HepG2 (cell line): Measurements from ENCODE around the gene IFNB1. TPM values are rescaled to one million over a fixed set of nuclear protein-coding genes. Genes with fewer than 3 reads are reported as not detected.

ENCODE experiments used
- ATAC-seq: fragments of 200-7000 bp; cut with Tn5 transposase; 3 replicates; pipeline ENCODE4 v1.9.1; 2020; ENCODE audit warnings: mild to moderate bottlenecking, moderate library complexity
- Bru-seq: library from RNA; stranded (reverse); fragments of 400-500 nt; gene quantifications from one replicate; lab custom pipeline; 2021; lab: Mats Ljungman, UMichigan
- BruChase-seq, 2 experiments: library from RNA; stranded (reverse); fragments of 400-500 nt; gene quantifications; one replicate each; lab custom pipeline; 2021; lab: Mats Ljungman, UMichigan
- BruUV-seq: library from RNA; stranded (reverse); fragments of 400-500 nt; replicated peaks from 2 replicates; lab custom pipeline; 2021; lab: Mats Ljungman, UMichigan
- CTCF ChIA-PET: fragments of 300-600 bp; formaldehyde crosslinking; extraction: SDS; loops from one replicate; lab custom pipeline; 2021; ENCODE audit warnings: low total read pairs, inconsistent platforms, low intra/inter-chr PET ratio; lab: Yijun Ruan, JAX
- POLR2A ChIA-PET: fragments of 350-600 bp; sonication (Branson Sonifier 250); formaldehyde crosslinking; loops from one replicate; lab custom pipeline; 2020; ENCODE audit warnings: antibody characterized with exemption, inconsistent platforms; lab: Yijun Ruan, JAX
- DNase-seq: peaks from one replicate; pipeline ENCODE4 v3.0.0-alpha.2; 2015; ENCODE audit warnings: low spot score
- FAIRE-seq: peaks from 3 replicates; lab custom pipeline; 2011; peaks lifted over from hg19 to GRCh38; lab: Jason Lieb, UNC
- H2AFZ ChIP-seq: one replicate; pipeline ENCODE4 v1.6.1; 2011; ENCODE audit warnings: low read length, inconsistent platforms
- H3K27ac ChIP-seq: fragments of 300-600 bp; 3 replicates; pipeline ENCODE4 v1.8.0; 2011; ENCODE audit warnings: mixed run types, mild to moderate bottlenecking, mixed read lengths, low read length, inconsistent platforms; ENCODE audit not compliant: insufficient read depth; ENCODE audit errors: extremely low read length
- H3K27me3 ChIP-seq, 2 experiments: fragments of 200-600 bp in 1 of 2; 2 replicates in 1 of 2; 3 replicates in 1 of 2; pipeline versions ENCODE4 v1.6.0 to v1.8.0; 2011; ENCODE audit warnings: low read length in 2 of 2, mild to moderate bottlenecking in 2 of 2, moderate library complexity in 2 of 2, inconsistent platforms in 1 of 2; ENCODE audit not compliant: insufficient read depth in 2 of 2, control insufficient read depth in 1 of 2
- H3K36me3 ChIP-seq, 2 experiments: fragments of 200-600 bp in 1 of 2; replicated peaks in 1 of 2; 2 replicates in 1 of 2; 3 replicates in 1 of 2; pipeline versions ENCODE4 v1.5.1 to v1.8.0; 2011; ENCODE audit warnings: low read length in 2 of 2, inconsistent platforms in 1 of 2; ENCODE audit not compliant: insufficient read depth in 2 of 2, control insufficient read depth in 1 of 2
- H3K4me1 ChIP-seq: 2 replicates; pipeline ENCODE4 v1.5.1; 2012; ENCODE audit warnings: low read length, inconsistent platforms; ENCODE audit not compliant: insufficient read depth
- H3K4me2 ChIP-seq: 2 replicates; pipeline ENCODE4 v1.6.0; 2011; ENCODE audit warnings: low read depth, low read length, inconsistent platforms
- H3K4me3 ChIP-seq, 3 experiments: fragments of 200-600 bp in 1 of 3; sonication (generic), shearing (Covaris generic) in 1 of 3; replicated peaks in 1 of 3; 2 replicates each; pipeline ENCODE4 v1.5.1; 2011 to 2016; ENCODE audit warnings: low read length in 3 of 3, inconsistent platforms in 2 of 3, low read depth in 2 of 3, mild to moderate bottlenecking in 2 of 3, control low read depth in 1 of 3, mixed read lengths in 1 of 3; ENCODE audit not compliant: insufficient read depth in 1 of 3
- H3K79me2 ChIP-seq: one replicate; pipeline ENCODE4 v1.6.1; 2011; ENCODE audit warnings: low read length, inconsistent platforms; ENCODE audit not compliant: insufficient read depth
- H3K9ac ChIP-seq: 2 replicates; pipeline ENCODE4 v1.6.0; 2011; ENCODE audit warnings: mild to moderate bottlenecking, low read depth, low read length, inconsistent platforms; ENCODE audit not compliant: insufficient read depth
- H3K9me3 ChIP-seq: 2 replicates; pipeline ENCODE4 v1.5.1; 2012; ENCODE audit warnings: mild to moderate bottlenecking, low read length
- H4K20me1 ChIP-seq: 2 replicates; pipeline ENCODE4 v1.6.0; 2011; ENCODE audit warnings: inconsistent platforms, mild to moderate bottlenecking, low read length, moderate library complexity; ENCODE audit not compliant: insufficient read depth
- CSRNP1 ChIP-seq: sonication (generic); formaldehyde crosslinking; IDR thresholded peaks from 2 replicates; pipeline ENCODE4 v1.8.1; 2023; ENCODE audit warnings: mild to moderate bottlenecking, missing genetic modification reagents
- CSRNP2 ChIP-seq: sonication (generic); formaldehyde crosslinking; conservative IDR thresholded peaks from 2 replicates; pipeline ENCODE4 v1.8.0; 2022; ENCODE audit warnings: low read depth, missing genetic modification reagents
- DNMT3B ChIP-seq: conservative IDR thresholded peaks from 2 replicates; pipeline ENCODE4 v1.6.1; 2016; ENCODE audit warnings: missing biosample characterization, control low read depth
- ELF1 ChIP-seq: sonication (generic); formaldehyde crosslinking; IDR thresholded peaks from 2 replicates; pipeline ENCODE4 v1.4.0; 2020; ENCODE audit warnings: missing genetic modification reagents
- ESRRA ChIP-seq: sonication (generic); formaldehyde crosslinking; IDR thresholded peaks from 2 replicates; pipeline ENCODE4 v1.5.1; 2020; ENCODE audit warnings: mild to moderate bottlenecking, low read depth, missing genetic modification reagents
- FOXK2 ChIP-seq: fragments of 450-650 bp; IDR thresholded peaks from 2 replicates; pipeline ENCODE4 v1.6.1; 2016
- MIER2 ChIP-seq: IDR thresholded peaks from 2 replicates; pipeline ENCODE4 v1.6.1; 2016; ENCODE audit warnings: missing biosample characterization, missing genetic modification reagents
- MTA1 ChIP-seq: sonication (generic); formaldehyde crosslinking; IDR thresholded peaks from 2 replicates; pipeline ENCODE4 v1.4.0; 2020; ENCODE audit warnings: missing genetic modification reagents, mild to moderate bottlenecking, borderline replicate concordance
- NFATC3 ChIP-seq: sonication (generic); formaldehyde crosslinking; IDR thresholded peaks from 2 replicates; pipeline ENCODE4 v1.5.1; 2020; ENCODE audit warnings: mild to moderate bottlenecking, missing genetic modification reagents
- NFIC ChIP-seq: IDR thresholded peaks from 2 replicates; pipeline ENCODE4 v1.6.1; 2012; ENCODE audit warnings: mild to moderate bottlenecking, low read length, inconsistent platforms
- SAFB2 ChIP-seq: sonication (generic); formaldehyde crosslinking; IDR thresholded peaks from 2 replicates; pipeline ENCODE4 v1.5.1; 2020; ENCODE audit warnings: missing genetic modification reagents, low read depth, mild to moderate bottlenecking, borderline replicate concordance
- TOE1 ChIP-seq: sonication (generic); formaldehyde crosslinking; IDR thresholded peaks from 2 replicates; pipeline ENCODE4 v1.4.0; 2020; ENCODE audit warnings: mild to moderate bottlenecking, missing genetic modification reagents
- ZBTB42 ChIP-seq: sonication (generic); formaldehyde crosslinking; IDR thresholded peaks from 2 replicates; pipeline ENCODE4 v1.5.0; 2020; ENCODE audit warnings: mild to moderate bottlenecking, missing genetic modification reagents
- ZKSCAN5 ChIP-seq: sonication (generic); formaldehyde crosslinking; IDR thresholded peaks from 2 replicates; pipeline ENCODE4 v1.5.1; 2020; ENCODE audit warnings: mild to moderate bottlenecking, missing genetic modification reagents
- ZNF143 ChIP-seq: sonication (generic); formaldehyde crosslinking; IDR thresholded peaks from 2 replicates; pipeline ENCODE4 v1.4.0; 2020; ENCODE audit warnings: missing genetic modification reagents
- ZNF274 ChIP-seq: sonication (generic); formaldehyde crosslinking; IDR thresholded peaks from 2 replicates; pipeline ENCODE4 v1.5.1; 2020; ENCODE audit warnings: mild to moderate bottlenecking, missing genetic modification reagents
- ZNF501 ChIP-seq: sonication (generic); formaldehyde crosslinking; IDR thresholded peaks from 2 replicates; pipeline ENCODE4 v1.5.1; 2020; ENCODE audit warnings: mild to moderate bottlenecking, moderate library complexity, missing genetic modification reagents
- ZNF782 ChIP-seq: sonication (generic); formaldehyde crosslinking; IDR thresholded peaks from 2 replicates; pipeline ENCODE4 v1.4.0; 2020; ENCODE audit warnings: missing genetic modification reagents, mild to moderate bottlenecking, borderline replicate concordance
- ZNF850 ChIP-seq: sonication (generic); formaldehyde crosslinking; conservative IDR thresholded peaks from 2 replicates; pipeline ENCODE4 v1.9.0; 2021; ENCODE audit warnings: mild to moderate bottlenecking, missing genetic modification reagents
- WGBS: methylation state at CpG from one replicate; pipeline ENCODE4 v1.1.6; 2017; ENCODE audit warnings: low lambda C conversion rate; 5-methylcytosine and 5-hydroxymethylcytosine counted together
- in situ Hi-C: cut with HindIII; loops from 2 replicates; pipeline ENCODE4 v1.10.0; 2017; ENCODE audit warnings: low pct_unique_long_range_greater_than_20kb; ENCODE audit not compliant: extremely low pct_ligation_motif_present
- intact Hi-C: fragments of 100-400 bp; cut with micrococcal nuclease; formaldehyde crosslinking; loops from one replicate; pipeline ENCODE4 v1.10.0; 2022; ENCODE audit not compliant: unreplicated experiment
- long read RNA-seq, 2 experiments: library from RNA in 1 of 2; library from polyadenylated mRNA in 1 of 2; stranded (forward) in 1 of 2; unstranded in 1 of 2; transcript quantifications; one replicate each; pipeline ENCODE4 v2.0.0, GENCODE V29; 2019 to 2022
- polyA minus RNA-seq, 3 experiments: library from RNA; depleted of rRNA, polyadenylated mRNA; stranded (reverse); fragments of >200 nt; gene quantifications; 2 replicates each; pipeline ENCODE4 v1.2.3, GENCODE V29; 2011; ENCODE audit warnings: low replicate concordance in 1 of 3
- polyA plus RNA-seq, 8 experiments: library from polyadenylated mRNA; depleted of rRNA in 3 of 8; stranded (reverse) in 7 of 8; unstranded in 1 of 8; fragments of >200 nt; fragmentation: Illumina TruSeq in 4 of 8; extraction: Trizol in 4 of 8; gene quantifications; 2 replicates each; pipeline versions ENCODE4 v1.2.1 to v1.2.3, GENCODE V29; 2011 to 2016; ENCODE audit warnings: low read depth in 4 of 8, missing spikeins in 1 of 8, mixed read lengths in 1 of 8; ENCODE audit not compliant: insufficient read depth in 1 of 8
- total RNA-seq, 5 experiments: library from RNA; depleted of rRNA; stranded (reverse); fragments of >200 nt; fragmentation: Illumina TruSeq; extraction: Trizol; gene quantifications; 2 replicates each; pipeline ENCODE4 v1.2.3, GENCODE V29; 2016; ENCODE audit warnings: low read depth in 1 of 5

Gene IFNB1
- total RNA-seq (2016; rRNA removed; fragmentation: Illumina TruSeq; extraction: Trizol) (not detected in 2 replicates), polyA plus RNA-seq (2011; rRNA removed) (not detected in 2 replicates), polyA minus RNA-seq (2011; rRNA and poly(A)+ RNA removed; ENCODE audit: low replicate concordance) (not detected in 2 replicates), Bru-seq, nascent RNA (not detected), BruChase-seq, experiment 1, labeled RNA remaining after a 6-hour chase (not detected), BruChase-seq, experiment 2, labeled RNA remaining after a 2-hour chase (not detected)
- not detected in 2 replicates for total RNA-seq (2016; cell fraction: cytosol; rRNA removed; fragmentation: Illumina TruSeq; extraction: Trizol; ENCODE audit: low read depth)
- total RNA-seq (2016; cell fraction: insoluble cytoplasmic fraction; rRNA removed; fragmentation: Illumina TruSeq; extraction: Trizol), result not detected in 2 replicates
- total RNA-seq (2016; cell fraction: membrane; rRNA removed; fragmentation: Illumina TruSeq; extraction: Trizol), result not detected in 2 replicates
- not detected in 2 replicates for total RNA-seq (2016; cell fraction: nucleus; rRNA removed; fragmentation: Illumina TruSeq; extraction: Trizol)
- polyA plus RNA-seq (2011; cell fraction: cytosol; rRNA removed), result not detected in 2 replicates
- not detected in 2 replicates for polyA plus RNA-seq (2011; cell fraction: nucleus; rRNA removed)
- not detected in 2 replicates for polyA plus RNA-seq (2012)
- polyA plus RNA-seq (2016; cell fraction: cytosol; fragmentation: Illumina TruSeq; extraction: Trizol; ENCODE audit: low read depth), result not detected in 2 replicates
- polyA plus RNA-seq (2016; cell fraction: insoluble cytoplasmic fraction; fragmentation: Illumina TruSeq; extraction: Trizol; ENCODE audit: low read depth), result not detected in 2 replicates
- polyA plus RNA-seq (2016; cell fraction: membrane; fragmentation: Illumina TruSeq; extraction: Trizol; ENCODE audit: low read depth), result not detected in 2 replicates
- polyA plus RNA-seq (2016; cell fraction: nucleus; fragmentation: Illumina TruSeq; extraction: Trizol; ENCODE audit: insufficient read depth, low read depth), result not detected in 2 replicates
- not detected in 2 replicates for polyA minus RNA-seq (2011; cell fraction: cytosol; rRNA and poly(A)+ RNA removed)
- not detected in 2 replicates for polyA minus RNA-seq (2011; cell fraction: nucleus; rRNA and poly(A)+ RNA removed)
- long read RNA-seq, experiment 1, result 0 reads
- long read RNA-seq, experiment 2, result 0 reads

- no peak within 1 kb of the TSS for H2AFZ ChIP-seq
- TF ChIP-seq ZNF850 (CRISPR knock-in tag) (no peak), NFATC3 (CRISPR knock-in tag) (no peak), NFIC (no peak), ELF1 (CRISPR knock-in tag) (no peak), ZBTB42 (CRISPR knock-in tag) (no peak), ZNF782 (CRISPR knock-in tag) (no peak), TOE1 (no peak), MTA1 (CRISPR knock-in tag) (no peak), MIER2 (CRISPR knock-in tag) (no peak), ZNF501 (no peak), ESRRA (no peak), ZKSCAN5 (CRISPR knock-in tag) (no peak), ZNF274 (CRISPR knock-in tag) (no peak), FOXK2 (no peak), ZNF143 (no peak), CSRNP1 (CRISPR knock-in tag) (no peak), SAFB2 (no peak), CSRNP2 (CRISPR knock-in tag) (no peak), DNMT3B (CRISPR knock-in tag) (no peak)
Measured at GRCh38 chr9:21077781-21078180, at the start of gene IFNB1. Gene IFNB1 (minus strand): TSS chr9:21077942. CDS start chr9:21077869, 73 bp downstream.

More at GRCh38 chr9:21077781-21078180, at the start of gene IFNB1:
- no peaks in the 10 kb centered on the region for H3K79me2 ChIP-seq
- no peaks in the 10 kb centered on the region; a peak in 1 of 5 replicates for H3K27me3 ChIP-seq
- H3K9ac ChIP-seq, result no peak within 1 kb of the TSS
- H3K27ac ChIP-seq, result no peak within 1 kb of the TSS
- no peak within 1 kb of the TSS for H3K4me2 ChIP-seq
- H3K36me3 ChIP-seq, result no peaks in the 10 kb centered on the region
- ChIA-PET POLR2A (no interaction called here), CTCF (no interaction called here)
- 5% methylated on average over 3 of the region's 3 CpGs for WGBS
- FAIRE-seq (no peak), ATAC-seq (no peak), DNase-seq (no peak)
- no peaks in the 10 kb centered on the region for H3K9me3 ChIP-seq
- in situ Hi-C loops (no loop called here), intact Hi-C loops (no loop called here)
- BruUV-seq, result no TSS peak
- no peaks in the 10 kb centered on the region for H3K4me1 ChIP-seq
- no peaks in the 10 kb centered on the region for H4K20me1 ChIP-seq
- H3K4me3 ChIP-seq, result no peak within 1 kb of the TSS
